ENCODE results near the gene FTSJ3.

Gene FTSJ3

GRCh38 chr17:63842540-63843386, 15.3 kb upstream of the FTSJ3 start, which contains the start of gene SMARCD2 (continued):
- TF ChIP-seq BCL11B (tag by site-specific recombination; IDR thresholded peaks at IDR 0.05; ENCODE audit: low read depth): peak; percentile 98
- TF ChIP-seq SP2 (tag by site-specific recombination; IDR thresholded peaks at IDR 0.05): peak; percentile 98
- TF ChIP-seq PRDM4 (tag by site-specific recombination; IDR thresholded peaks at IDR 0.05): peak; percentile 74
- TF ChIP-seq ZBTB49 (tag by site-specific recombination; IDR thresholded peaks at IDR 0.05; ENCODE audit: low read depth): peak; percentile 75
- TF ChIP-seq ZNF701 (tag by site-specific recombination; IDR thresholded peaks at IDR 0.05): peak; percentile 49; the same call in 1 of the 2 replicates
- TF ChIP-seq ZNF24 (tag by site-specific recombination; IDR thresholded peaks at IDR 0.05): peak; percentile 94
- TF ChIP-seq ZNF830 (tag by site-specific recombination; IDR thresholded peaks at IDR 0.05; ENCODE audit: low read depth): no peak; the same call in 1 of the 2 replicates
- no peak for TF ChIP-seq HOXD13 (CRISPR knock-in tag; IDR thresholded peaks at IDR 0.05; ENCODE audit: borderline replicate concordance)
- peak; percentile 42; the same call in 1 of the 2 replicates for TF ChIP-seq ZNF121 (tag by site-specific recombination; IDR thresholded peaks at IDR 0.05)
- peak; percentile 49; the same call in 1 of the 2 replicates for TF ChIP-seq ZNF239 (tag by site-specific recombination; IDR thresholded peaks at IDR 0.05)
- peak; percentile 70 for TF ChIP-seq GLIS2 (tag by site-specific recombination; IDR thresholded peaks at IDR 0.05)
- TF ChIP-seq ZNF214 (tag by site-specific recombination; IDR thresholded peaks at IDR 0.05; ENCODE audit: borderline replicate concordance): no peak
- TF ChIP-seq HIC1 (tag by site-specific recombination; IDR thresholded peaks at IDR 0.05): peak; percentile 97
- peak; percentile 11; the same call in 1 of the 2 replicates for TF ChIP-seq ZBTB10 (tag by site-specific recombination; IDR thresholded peaks at IDR 0.05)
- no peak for TF ChIP-seq ZNF155 (tag by site-specific recombination; IDR thresholded peaks at IDR 0.05)
- peak; percentile 47; the same call in 1 of the 2 replicates for TF ChIP-seq ZNF768 (tag by site-specific recombination; IDR thresholded peaks at IDR 0.05)
- TF ChIP-seq ZNF133 (tag by site-specific recombination; IDR thresholded peaks at IDR 0.05): no peak
- TF ChIP-seq PRDM2 (tag by site-specific recombination; IDR thresholded peaks at IDR 0.05; ENCODE audit: borderline replicate concordance): no peak
- TF ChIP-seq ZNF416 (tag by site-specific recombination; IDR thresholded peaks at IDR 0.05): no peak
- peak; percentile 79; the same call in 1 of the 2 replicates for TF ChIP-seq GFI1B (tag by site-specific recombination; IDR thresholded peaks at IDR 0.05)
- TF ChIP-seq YY1 (tag by site-specific recombination; IDR thresholded peaks at IDR 0.05): peak; percentile 92
- peak; percentile 99 for TF ChIP-seq IKZF3 (tag by site-specific recombination; IDR thresholded peaks at IDR 0.05)
- TF ChIP-seq ZNF324 (tag by site-specific recombination; IDR thresholded peaks at IDR 0.05): peak; percentile 100

All from HEK293 (cell line).